Fibroblast of the aortic adventitia (primary cell): Measurements from ENCODE around the gene GRM8. TPM values are rescaled to one million over a fixed set of nuclear protein-coding genes. Genes with fewer than 3 reads are reported as not detected.

ENCODE experiments used
- DNase-seq: peaks from one replicate; pipeline ENCODE4 v3.0.0-alpha.2; 2010; ENCODE audit warnings: low read depth
- H3K4me3 ChIP-seq: 2 replicates; pipeline ENCODE4 v1.5.1; 2011; ENCODE audit warnings: low read depth, mild to moderate bottlenecking, control low read depth, low read length, moderate library complexity
- total RNA-seq: library from RNA; depleted of rRNA; stranded (reverse); fragments of >200 nt; gene quantifications from 2 replicates; pipeline ENCODE4 v1.2.3, GENCODE V29; 2012; ENCODE audit warnings: low replicate concordance
- TF ChIP-seq, protein P1 (sequence below): IDR thresholded peaks from 2 replicates; pipeline ENCODE4 v1.5.1; 2011; ENCODE audit warnings: mild to moderate bottlenecking, low read length, control low read depth, inconsistent platforms; ENCODE audit not compliant: insufficient read depth

The GRM8 gene
- total RNA-seq, 1 donor: 0.36 TPM

- no peak for DNase-seq
- no peak overlapping the region for H3K4me3 ChIP-seq
- TF ChIP-seq, protein P1, sequence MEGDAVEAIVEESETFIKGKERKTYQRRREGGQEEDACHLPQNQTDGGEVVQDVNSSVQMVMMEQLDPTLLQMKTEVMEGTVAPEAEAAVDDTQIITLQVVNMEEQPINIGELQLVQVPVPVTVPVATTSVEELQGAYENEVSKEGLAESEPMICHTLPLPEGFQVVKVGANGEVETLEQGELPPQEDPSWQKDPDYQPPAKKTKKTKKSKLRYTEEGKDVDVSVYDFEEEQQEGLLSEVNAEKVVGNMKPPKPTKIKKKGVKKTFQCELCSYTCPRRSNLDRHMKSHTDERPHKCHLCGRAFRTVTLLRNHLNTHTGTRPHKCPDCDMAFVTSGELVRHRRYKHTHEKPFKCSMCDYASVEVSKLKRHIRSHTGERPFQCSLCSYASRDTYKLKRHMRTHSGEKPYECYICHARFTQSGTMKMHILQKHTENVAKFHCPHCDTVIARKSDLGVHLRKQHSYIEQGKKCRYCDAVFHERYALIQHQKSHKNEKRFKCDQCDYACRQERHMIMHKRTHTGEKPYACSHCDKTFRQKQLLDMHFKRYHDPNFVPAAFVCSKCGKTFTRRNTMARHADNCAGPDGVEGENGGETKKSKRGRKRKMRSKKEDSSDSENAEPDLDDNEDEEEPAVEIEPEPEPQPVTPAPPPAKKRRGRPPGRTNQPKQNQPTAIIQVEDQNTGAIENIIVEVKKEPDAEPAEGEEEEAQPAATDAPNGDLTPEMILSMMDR: no peak
Measured at GRCh38 chr7:126799541-126799940, 453.2 kb downstream of the GRM8 start.

DNA sequence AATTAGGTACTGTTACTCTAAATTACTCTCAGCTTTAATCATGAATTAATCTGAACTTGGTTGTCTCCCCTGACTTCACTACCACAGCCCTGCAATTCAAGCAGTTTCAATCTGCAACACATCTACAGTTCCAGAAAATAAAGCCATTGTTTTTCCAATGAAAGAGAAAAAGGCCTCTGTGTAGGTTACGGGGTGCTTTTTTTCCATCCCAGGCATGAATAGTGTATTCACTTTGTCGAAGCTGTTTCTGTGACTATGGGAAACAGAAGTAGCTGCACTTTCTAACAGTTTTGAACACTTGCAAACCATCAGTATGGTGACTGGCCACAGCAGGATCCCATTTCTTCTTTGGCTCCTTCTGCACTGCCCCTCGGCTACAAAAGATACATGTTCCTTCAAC is 460.2 kb downstream of the GRM8 start:
- TF ChIP-seq, protein P1: no peak
- no peak overlapping the region for H3K4me3 ChIP-seq
- no peak for DNase-seq

GRCh38 chr7:126791306-126791705 is 461.4 kb downstream of the GRM8 start:
- no peak overlapping the region for H3K4me3 ChIP-seq
- peak; percentile 12 for DNase-seq
- TF ChIP-seq, protein P1: no peak

- TF ChIP-seq, protein P1: no peak
- H3K4me3 ChIP-seq: no peak overlapping the region
- DNase-seq: no peak
Measured at GRCh38 chr7:126790763-126791162, 462.0 kb downstream of the GRM8 start.

DNA sequence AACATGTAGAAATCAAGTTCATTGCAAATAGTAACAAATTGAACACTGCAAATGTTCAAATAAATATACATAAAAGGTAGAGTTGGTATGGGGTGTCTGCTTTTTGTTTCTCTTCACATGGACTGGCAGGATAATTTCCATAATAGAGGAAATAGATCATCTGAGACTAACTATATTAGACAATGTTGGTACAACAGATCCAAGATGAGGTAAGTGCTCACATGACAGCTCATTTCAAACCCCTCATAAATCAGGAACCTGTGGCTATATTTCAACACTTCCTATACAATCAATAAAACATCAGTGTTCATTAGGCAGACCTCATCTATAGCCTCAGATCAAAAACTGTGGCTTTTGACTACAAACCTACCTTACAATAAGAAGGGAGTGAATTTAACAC is 469.1 kb downstream of the GRM8 start:
- DNase-seq: no peak
- TF ChIP-seq, protein P1: no peak
- no peak overlapping the region for H3K4me3 ChIP-seq

- DNase-seq: no peak
- TF ChIP-seq, protein P1: no peak
- no peak overlapping the region for H3K4me3 ChIP-seq
Measured at GRCh38 chr7:126780993-126781392, 471.7 kb downstream of the GRM8 start.

GRCh38 chr7:126778101-126778500 is 474.6 kb downstream of the GRM8 start:
- TF ChIP-seq, protein P1: no peak
- no peak overlapping the region for H3K4me3 ChIP-seq
- DNase-seq: no peak
